22Rv1 (cell line): ENCODE measurements around the gene CAPN3.

ENCODE experiments used
- ZFX ChIP-seq: fragments of 450-650 bp; IDR thresholded peaks from 2 replicates; pipeline ENCODE4 v1.6.1; 2017; ENCODE audit warnings: antibody characterized with exemption, borderline replicate concordance
- TF ChIP-seq, protein P1 (sequence below): fragments of 450-650 bp; IDR thresholded peaks from 2 replicates; pipeline ENCODE4 v1.5.1; 2017; ENCODE audit warnings: mild to moderate bottlenecking

DNA sequence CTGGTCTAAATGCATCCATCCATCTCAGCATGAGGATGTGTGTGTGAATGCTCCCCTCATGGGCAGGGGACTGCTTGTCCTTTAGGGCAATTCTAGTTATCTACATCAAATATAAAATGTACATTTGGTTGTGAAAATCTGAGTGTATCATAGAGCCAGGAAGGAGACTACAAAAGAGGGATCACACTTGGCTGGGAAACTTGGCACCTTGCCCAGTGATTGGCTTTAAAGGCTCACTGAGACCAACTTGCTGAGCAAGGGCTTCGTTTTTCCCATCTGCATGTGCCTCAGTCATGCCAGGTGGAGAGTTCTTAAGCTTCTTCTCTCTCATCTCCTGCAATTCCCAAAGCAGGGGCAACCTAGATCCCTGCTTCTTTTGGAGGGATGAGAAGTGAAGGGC is 5.2 kb downstream of the CAPN3 start:
- TF ChIP-seq, protein P1, sequence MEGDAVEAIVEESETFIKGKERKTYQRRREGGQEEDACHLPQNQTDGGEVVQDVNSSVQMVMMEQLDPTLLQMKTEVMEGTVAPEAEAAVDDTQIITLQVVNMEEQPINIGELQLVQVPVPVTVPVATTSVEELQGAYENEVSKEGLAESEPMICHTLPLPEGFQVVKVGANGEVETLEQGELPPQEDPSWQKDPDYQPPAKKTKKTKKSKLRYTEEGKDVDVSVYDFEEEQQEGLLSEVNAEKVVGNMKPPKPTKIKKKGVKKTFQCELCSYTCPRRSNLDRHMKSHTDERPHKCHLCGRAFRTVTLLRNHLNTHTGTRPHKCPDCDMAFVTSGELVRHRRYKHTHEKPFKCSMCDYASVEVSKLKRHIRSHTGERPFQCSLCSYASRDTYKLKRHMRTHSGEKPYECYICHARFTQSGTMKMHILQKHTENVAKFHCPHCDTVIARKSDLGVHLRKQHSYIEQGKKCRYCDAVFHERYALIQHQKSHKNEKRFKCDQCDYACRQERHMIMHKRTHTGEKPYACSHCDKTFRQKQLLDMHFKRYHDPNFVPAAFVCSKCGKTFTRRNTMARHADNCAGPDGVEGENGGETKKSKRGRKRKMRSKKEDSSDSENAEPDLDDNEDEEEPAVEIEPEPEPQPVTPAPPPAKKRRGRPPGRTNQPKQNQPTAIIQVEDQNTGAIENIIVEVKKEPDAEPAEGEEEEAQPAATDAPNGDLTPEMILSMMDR = no peak
- no peak for TF ChIP-seq ZFX
